OCI-LY3 (cell line): Measurements from ENCODE around the gene EMC10.
A peak's percentile ranks its signal among the peaks of the same experiment; 100 is the strongest.

Experiments
- H2AFZ ChIP-seq: fragments of 200-600, 300-600 bp; shearing (Covaris generic); 2 replicates; pipeline ENCODE4 v1.6.0; 2014; ENCODE audit warnings: antibody characterized with exemption, low read depth, low read length
- H3K27ac ChIP-seq: fragments of 200-600, 300-600 bp; sonication (generic); 2 replicates; pipeline ENCODE4 v1.5.1; 2014; ENCODE audit warnings: mild to moderate bottlenecking, low read length, moderate library complexity, mixed read lengths
- H3K27me3 ChIP-seq: fragments of 200-600, 300-600 bp; sonication (generic); 2 replicates; pipeline ENCODE4 v1.6.1; 2014; ENCODE audit warnings: low read depth, low read length, mixed read lengths
- H3K36me3 ChIP-seq: fragments of 200-600, 300-600 bp; sonication (generic); replicated peaks from 2 replicates; pipeline ENCODE3; 2014; ENCODE audit warnings: low read depth, low read length, mixed read lengths
- H3K4me1 ChIP-seq: fragments of 300-600, 200-600 bp; sonication (generic); 2 replicates; pipeline ENCODE4 v1.6.1; 2014; ENCODE audit warnings: low read length, mixed read lengths
- H3K4me2 ChIP-seq: fragments of 200-600, 300-600 bp; sonication (generic); 2 replicates; pipeline ENCODE4 v1.6.1; 2014; ENCODE audit warnings: low read length, mixed read lengths
- H3K4me3 ChIP-seq: fragments of 300-600, 200-600 bp; sonication (generic); 2 replicates; pipeline ENCODE4 v1.5.1; 2014; ENCODE audit warnings: antibody characterized with exemption, mild to moderate bottlenecking, low read length, moderate library complexity
- H3K79me2 ChIP-seq: fragments of 300-600, 200-600 bp; shearing (Covaris generic); 2 replicates; pipeline ENCODE4 v1.6.1; 2014; ENCODE audit warnings: mild to moderate bottlenecking, low read length, mixed read lengths
- H3K9ac ChIP-seq: fragments of 300-600, 200-600 bp; shearing (Covaris generic); 2 replicates; pipeline ENCODE4 v1.6.0; 2014; ENCODE audit warnings: mild to moderate bottlenecking, low read length, moderate library complexity
- H3K9me3 ChIP-seq: fragments of 200-600, 300-600 bp; shearing (Covaris generic); 2 replicates; pipeline ENCODE4 v1.6.1; 2014; ENCODE audit warnings: low read length, mixed read lengths; ENCODE audit not compliant: insufficient read depth
- H4K20me1 ChIP-seq: fragments of 200-600, 300-600 bp; sonication (generic); 2 replicates; pipeline ENCODE4 v1.6.1; 2016; ENCODE audit warnings: low read length, mixed read lengths; ENCODE audit not compliant: insufficient read depth
- CTCF ChIP-seq: fragments of 200-600, 300-600 bp; sonication (generic); IDR thresholded peaks from 2 replicates; pipeline ENCODE4 v1.5.1; 2014; ENCODE audit warnings: antibody characterized with exemption, low read length, low read depth
- EZH2phosphoT487 ChIP-seq: fragments of 200-600 bp; shearing (Covaris generic); IDR thresholded peaks from 2 replicates; pipeline ENCODE4 v1.6.1; 2018; ENCODE audit warnings: antibody characterized with exemption, mixed run types, low read depth

Gene EMC10

GRCh38 chr19:50509366-50509765 is 33.1 kb downstream of the EMC10 start:
- peaks cover 10% of the 10 kb centered on the region for H3K4me1 ChIP-seq
- H3K79me2 ChIP-seq: no peaks in the 10 kb centered on the region; the same call in 1 of the 2 replicates
- no peaks in the 10 kb centered on the region for H3K27me3 ChIP-seq
- H3K36me3 ChIP-seq: no peaks in the 10 kb centered on the region
- no peak overlapping the region for H3K4me3 ChIP-seq
- no peak overlapping the region for H3K9ac ChIP-seq
- H3K4me2 ChIP-seq: no peak overlapping the region
- no peak overlapping the region for H2AFZ ChIP-seq
- TF ChIP-seq EZH2phosphoT487 (no peak), CTCF (no peak)
- no peaks in the 10 kb centered on the region for H3K9me3 ChIP-seq
- no peak overlapping the region for H3K27ac ChIP-seq
- H4K20me1 ChIP-seq: no peaks in the 10 kb centered on the region

GRCh38 chr19:50510121-50510670 is 33.9 kb downstream of the EMC10 start:
- Histone ChIP-seq H3K4me3 (peak overlapping the region; percentile 93), H2AFZ (no peak overlapping the region), H3K36me3 (no peaks in the 10 kb centered on the region), H3K27me3 (no peaks in the 10 kb centered on the region), H3K4me2 (peak overlapping the region; percentile 79), H3K4me1 (peaks cover 10% of the 10 kb centered on the region), H3K9ac (peak overlapping the region; percentile 83), H3K9me3 (no peaks in the 10 kb centered on the region), H3K27ac (no peak overlapping the region), H4K20me1 (no peaks in the 10 kb centered on the region), H3K79me2 (no peaks in the 10 kb centered on the region; the same call in 1 of the 2 replicates)
- TF ChIP-seq EZH2phosphoT487: no peak
- no peak for TF ChIP-seq CTCF

- Histone ChIP-seq H4K20me1 (no peaks in the 10 kb centered on the region), H2AFZ (peak overlapping the region; percentile 35; the same call in 1 of the 2 replicates), H3K9ac (peak overlapping the region; percentile 83), H3K27me3 (no peaks in the 10 kb centered on the region), H3K9me3 (no peaks in the 10 kb centered on the region), H3K4me3 (peak overlapping the region; percentile 93), H3K36me3 (no peaks in the 10 kb centered on the region), H3K4me1 (peaks cover 10% of the 10 kb centered on the region), H3K4me2 (peak overlapping the region; percentile 79), H3K79me2 (no peaks in the 10 kb centered on the region; the same call in 1 of the 2 replicates), H3K27ac (peak overlapping the region; percentile 61)
- no peak for TF ChIP-seq CTCF
- no peak for TF ChIP-seq EZH2phosphoT487
These were observed 34.4 kb downstream of the EMC10 start for GRCh38 chr19:50510700-50511068.

- Histone ChIP-seq H3K27ac (peak within 1 kb of the TSS; percentile 61), H2AFZ (peak within 1 kb of the TSS; percentile 75), H3K9ac (peak within 1 kb of the TSS; percentile 89), H4K20me1 (no peaks in the 10 kb centered on the region), H3K4me2 (peak within 1 kb of the TSS; percentile 79), H3K4me1 (peaks cover 10% of the 10 kb centered on the region), H3K27me3 (no peaks in the 10 kb centered on the region), H3K9me3 (no peaks in the 10 kb centered on the region), H3K79me2 (no peaks in the 10 kb centered on the region; the same call in 1 of the 2 replicates), H3K36me3 (no peaks in the 10 kb centered on the region), H3K4me3 (peak within 1 kb of the TSS; percentile 93)
- no peak for TF ChIP-seq EZH2phosphoT487
- no peak for TF ChIP-seq CTCF
These were observed 34.9 kb downstream of the EMC10 start, which contains the start of gene JOSD2 for GRCh38 chr19:50511069-50511822. Gene JOSD2 (minus strand): TSS chr19:50511191. CDS start chr19:50510431, 760 bp downstream.
